ENCODE measurements around the gene PTPRE.

GRCh38 chr10:127875916-127876315, 31.0 kb upstream of the PTPRE start:
- TF ChIP-seq CTCF (IDR thresholded peaks at IDR 0.05) (no peak), EZH2 (IDR thresholded peaks at IDR 0.05) (no peak)

All from neural progenitor cell (in vitro differentiated cells).